Endothelial cell of umbilical vein (primary cell): ENCODE data around the gene ACVRL1. TPM values are rescaled to one million over a fixed set of nuclear protein-coding genes. Genes with fewer than 3 reads are reported as not detected.

Source experiments
- BruUV-seq: library from RNA; stranded (reverse); fragments of 400-500 nt; replicated peaks from 2 replicates; lab custom pipeline; 2021; lab: Mats Ljungman, UMichigan
- CTCF ChIA-PET: fragments of 300-600, 350-600 bp; sonication (Branson Sonifier 250); formaldehyde crosslinking; loops from one replicate; lab custom pipeline; 2021; ENCODE audit warnings: antibody characterized with exemption, inconsistent platforms; lab: Charles Lee
- POLR2A ChIA-PET: fragments of 300-600, 350-600 bp; sonication (Branson Sonifier 250); formaldehyde crosslinking; loops from one replicate; lab custom pipeline; 2021; ENCODE audit warnings: antibody characterized with exemption, inconsistent platforms; lab: Charles Lee
- DNase-seq: peaks from one replicate; pipeline ENCODE4 v3.0.0-alpha.2; 2011; ENCODE audit warnings: low read depth, low spot score
- FAIRE-seq: peaks from 2 replicates; lab custom pipeline; 2011; peaks lifted over from hg19 to GRCh38; lab: Jason Lieb, UNC
- H2AFZ ChIP-seq: 2 replicates; pipeline ENCODE4 v1.6.0; 2012; ENCODE audit warnings: low read depth, low read length, control low read depth, inconsistent platforms
- H3K27ac ChIP-seq: 2 replicates; pipeline ENCODE4 v1.5.1; 2011; ENCODE audit warnings: low read depth, mild to moderate bottlenecking, control low read depth, low read length, moderate library complexity; ENCODE audit not compliant: insufficient read depth
- H3K27me3 ChIP-seq, 2 experiments: 2 replicates each; pipeline versions ENCODE4 v1.6.0 to v1.6.1; 2011; ENCODE audit warnings: low read length in 2 of 2, mixed read lengths in 1 of 2; ENCODE audit not compliant: control insufficient read depth in 2 of 2, insufficient read depth in 2 of 2
- H3K36me3 ChIP-seq, 2 experiments: 2 replicates in 1 of 2; 3 replicates in 1 of 2; pipeline ENCODE4 v1.5.1; 2011; ENCODE audit warnings: low read length in 2 of 2, mild to moderate bottlenecking in 1 of 2, moderate library complexity in 1 of 2; ENCODE audit not compliant: control insufficient read depth in 2 of 2, insufficient read depth in 2 of 2; ENCODE audit errors: extremely low read depth in 1 of 2
- H3K4me1 ChIP-seq: 3 replicates; pipeline ENCODE4 v1.5.1; 2011; ENCODE audit warnings: mild to moderate bottlenecking, low read length; ENCODE audit not compliant: control insufficient read depth, insufficient read depth; ENCODE audit errors: extremely low read depth
- H3K4me2 ChIP-seq: 2 replicates; pipeline ENCODE4 v1.6.1; 2011; ENCODE audit warnings: low read length, control low read depth, mixed read lengths; ENCODE audit not compliant: insufficient read depth
- H3K4me3 ChIP-seq, 3 experiments: fragments of 200-600 bp in 1 of 3; sonication (generic), shearing (Covaris generic) in 1 of 3; replicated peaks in 1 of 3; 2 replicates each; pipeline ENCODE4 v1.5.1; 2011 to 2016; ENCODE audit warnings: control low read depth in 3 of 3, low read length in 3 of 3, mild to moderate bottlenecking in 2 of 3, inconsistent platforms in 1 of 3, low read depth in 1 of 3, moderate library complexity in 1 of 3; ENCODE audit not compliant: insufficient read depth in 1 of 3
- H3K79me2 ChIP-seq: 2 replicates; pipeline ENCODE4 v1.6.0; 2012; ENCODE audit warnings: low read length, inconsistent platforms; ENCODE audit not compliant: control insufficient read depth, insufficient read depth
- H3K9ac ChIP-seq: replicated peaks from 2 replicates; pipeline ENCODE3; 2011; ENCODE audit warnings: low read length, control low read depth; ENCODE audit not compliant: insufficient read depth; ENCODE audit errors: extremely low read depth
- H3K9me1 ChIP-seq: replicated peaks from 3 replicates; pipeline ENCODE4 v1.6.0; 2011; ENCODE audit warnings: mild to moderate bottlenecking, low read length; ENCODE audit not compliant: control insufficient read depth, insufficient read depth; ENCODE audit errors: extremely low read depth
- H3K9me3 ChIP-seq: replicated peaks from 2 replicates; pipeline ENCODE4 v1.5.1; 2012; ENCODE audit warnings: low read length, inconsistent platforms; ENCODE audit not compliant: control insufficient read depth, insufficient read depth
- H4K20me1 ChIP-seq: replicated peaks from 2 replicates; pipeline ENCODE3; 2011; ENCODE audit warnings: mild to moderate bottlenecking, low read length; ENCODE audit not compliant: control insufficient read depth, insufficient read depth; ENCODE audit errors: extremely low read depth
- EZH2 ChIP-seq: IDR thresholded peaks from 2 replicates; pipeline ENCODE4 v1.6.1; 2012; ENCODE audit warnings: borderline replicate concordance, low read depth, mild to moderate bottlenecking, moderate library complexity, low read length, inconsistent platforms; ENCODE audit not compliant: severe bottlenecking
- FOS ChIP-seq: IDR thresholded peaks from 2 replicates; pipeline ENCODE4 v1.6.1; 2011; ENCODE audit warnings: mild to moderate bottlenecking, low read length, moderate library complexity, borderline replicate concordance; ENCODE audit not compliant: insufficient read depth
- GATA2 ChIP-seq: IDR thresholded peaks from 2 replicates; pipeline ENCODE4 v1.7.0; 2011; ENCODE audit warnings: low read depth, mild to moderate bottlenecking, moderate library complexity, mixed read lengths, low read length; ENCODE audit not compliant: insufficient read length, insufficient read depth
- JUN ChIP-seq: IDR thresholded peaks from 2 replicates; pipeline ENCODE4 v1.6.1; 2011; ENCODE audit warnings: borderline replicate concordance, low read depth; ENCODE audit not compliant: insufficient read length, insufficient read depth
- MYC ChIP-seq: IDR thresholded peaks from one replicate; pipeline ENCODE4 v1.6.1; 2011; ENCODE audit warnings: mild to moderate bottlenecking, low read depth, low read length
- POLR2A ChIP-seq: IDR thresholded peaks from 2 replicates; pipeline ENCODE4 v1.6.1; 2012; ENCODE audit warnings: low read depth, mild to moderate bottlenecking, control low read depth, low read length
- POLR2AphosphoS5 ChIP-seq: IDR thresholded peaks from 2 replicates; pipeline ENCODE4 v1.6.1; 2012; ENCODE audit warnings: low read depth, mild to moderate bottlenecking, control low read depth, low read length, moderate library complexity; ENCODE audit not compliant: insufficient read depth
- dilution Hi-C: fragments of 300-500 bp; cut with MboI; formaldehyde crosslinking; loops from one replicate; pipeline ENCODE4 v1.15.0; 2019; ENCODE audit warnings: low sequenced_read_pairs; ENCODE audit not compliant: extremely low pct_ligation_motif_present
- intact Hi-C: fragments of 100-400 bp; cut with micrococcal nuclease; formaldehyde crosslinking; loops from one replicate; pipeline ENCODE4 v1.10.0; 2022
- polyA plus RNA-seq, 4 experiments: library from polyadenylated mRNA; depleted of rRNA in 3 of 4; stranded (reverse) in 3 of 4; unstranded in 1 of 4; fragments of >200 nt; gene quantifications; 2 replicates each; pipeline versions ENCODE4 v1.2.1 to v1.2.3, GENCODE V29; 2011 to 2012; ENCODE audit warnings: missing spikeins in 1 of 4
- total RNA-seq: library from RNA; stranded (reverse); gene quantifications from 2 replicates; pipeline ENCODE4 v1.2.3, GENCODE V29; 2021
- TF ChIP-seq, protein P1 (sequence below), 2 donors: IDR thresholded peaks; 1 replicate in 1 of 2; 2 replicates in 1 of 2; pipeline ENCODE4 v1.5.1; 2011; ENCODE audit warnings: low read length in 2 of 2, mild to moderate bottlenecking in 2 of 2, moderate library complexity in 2 of 2, control low read depth in 1 of 2, inconsistent platforms in 1 of 2, low read depth in 1 of 2; ENCODE audit not compliant: insufficient read depth in 1 of 2; ENCODE audit errors: extremely low read depth in 1 of 2
- TF ChIP-seq, protein P2 (sequence below): IDR thresholded peaks from 2 replicates; pipeline ENCODE4 v1.6.1; 2011; ENCODE audit not compliant: insufficient read depth, insufficient read length

ACVRL1 gene
- total and polyA plus RNA-seq, 2 donors (not counting 3 experiments of a cell fraction or from before 2014, with no cell fraction given), result 355 to 404 TPM

DNA sequence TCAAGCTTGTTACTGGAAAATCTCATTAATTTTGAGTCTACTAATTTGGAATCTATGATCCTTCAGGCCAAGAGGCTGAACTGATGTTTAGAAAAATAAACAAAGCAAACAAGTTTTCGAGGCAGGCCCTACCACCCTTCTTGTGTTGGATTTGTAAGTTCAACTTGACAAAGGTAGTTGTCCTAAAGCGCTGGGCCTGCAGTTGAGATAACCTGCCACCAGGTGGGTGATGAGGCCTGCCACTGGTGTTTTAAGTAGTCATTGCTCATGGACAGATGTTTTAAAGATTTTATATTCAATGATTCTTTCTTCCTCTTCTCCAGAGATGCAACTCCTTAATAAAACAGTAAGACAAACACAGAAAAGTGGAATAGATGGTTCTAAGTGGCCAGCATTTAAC, 19.4 kb downstream of the ACVRL1 start:
- no peaks in the 10 kb centered on the region for H3K79me2 ChIP-seq
- H3K27me3 ChIP-seq, result no peaks in the 10 kb centered on the region
- H3K9ac ChIP-seq, result peak overlapping the region; percentile 86
- peak; percentile 83 for FAIRE-seq
- no peaks in the 10 kb centered on the region for H4K20me1 ChIP-seq
- ChIA-PET POLR2A (interaction anchor here (1.0 to 1.8 kb wide), 3 partner anchors 8 to 41 kb away, joined by 3 to 5 read pairs (median 3); no protein-coding TSS in a partner anchor), CTCF (interaction anchor here (0.9 to 12.8 kb wide), 20 partner anchors 11 to 98 kb away, joined by 3 to 393 read pairs (median 6); partner anchors contain the start of gene ANKRD33)
- no peaks in the 10 kb centered on the region for H3K36me3 ChIP-seq
- no peaks in the 10 kb centered on the region for H3K9me3 ChIP-seq
- TF ChIP-seq, protein P1, sequence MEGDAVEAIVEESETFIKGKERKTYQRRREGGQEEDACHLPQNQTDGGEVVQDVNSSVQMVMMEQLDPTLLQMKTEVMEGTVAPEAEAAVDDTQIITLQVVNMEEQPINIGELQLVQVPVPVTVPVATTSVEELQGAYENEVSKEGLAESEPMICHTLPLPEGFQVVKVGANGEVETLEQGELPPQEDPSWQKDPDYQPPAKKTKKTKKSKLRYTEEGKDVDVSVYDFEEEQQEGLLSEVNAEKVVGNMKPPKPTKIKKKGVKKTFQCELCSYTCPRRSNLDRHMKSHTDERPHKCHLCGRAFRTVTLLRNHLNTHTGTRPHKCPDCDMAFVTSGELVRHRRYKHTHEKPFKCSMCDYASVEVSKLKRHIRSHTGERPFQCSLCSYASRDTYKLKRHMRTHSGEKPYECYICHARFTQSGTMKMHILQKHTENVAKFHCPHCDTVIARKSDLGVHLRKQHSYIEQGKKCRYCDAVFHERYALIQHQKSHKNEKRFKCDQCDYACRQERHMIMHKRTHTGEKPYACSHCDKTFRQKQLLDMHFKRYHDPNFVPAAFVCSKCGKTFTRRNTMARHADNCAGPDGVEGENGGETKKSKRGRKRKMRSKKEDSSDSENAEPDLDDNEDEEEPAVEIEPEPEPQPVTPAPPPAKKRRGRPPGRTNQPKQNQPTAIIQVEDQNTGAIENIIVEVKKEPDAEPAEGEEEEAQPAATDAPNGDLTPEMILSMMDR (IDR thresholded peaks at IDR 0.05; ENCODE audit: extremely low read depth in 1 of 2, insufficient read depth in 1 of 2, low read depth in 1 of 2, low read length in 2 of 2), result peak; percentile 60
- no peak for TF ChIP-seq EZH2
- H3K4me3 ChIP-seq, result no peak overlapping the region
- peak; percentile 88 for DNase-seq
- intact Hi-C loops (loop anchor here (1.0 kb wide), 5 partner anchors 14 to 97 kb away; partner anchors contain the start of gene ACVR1B), dilution Hi-C loops (no loop called here)
- H2AFZ ChIP-seq, result no peak overlapping the region
- BruUV-seq, result no TSS peak
- H3K27ac ChIP-seq, result peak overlapping the region; percentile 99
- H3K9me1 ChIP-seq, result no peaks in the 10 kb centered on the region
- peak overlapping the region; percentile 53 for H3K4me2 ChIP-seq
- H3K4me1 ChIP-seq, result peaks cover 54% of the 10 kb centered on the region

DNA sequence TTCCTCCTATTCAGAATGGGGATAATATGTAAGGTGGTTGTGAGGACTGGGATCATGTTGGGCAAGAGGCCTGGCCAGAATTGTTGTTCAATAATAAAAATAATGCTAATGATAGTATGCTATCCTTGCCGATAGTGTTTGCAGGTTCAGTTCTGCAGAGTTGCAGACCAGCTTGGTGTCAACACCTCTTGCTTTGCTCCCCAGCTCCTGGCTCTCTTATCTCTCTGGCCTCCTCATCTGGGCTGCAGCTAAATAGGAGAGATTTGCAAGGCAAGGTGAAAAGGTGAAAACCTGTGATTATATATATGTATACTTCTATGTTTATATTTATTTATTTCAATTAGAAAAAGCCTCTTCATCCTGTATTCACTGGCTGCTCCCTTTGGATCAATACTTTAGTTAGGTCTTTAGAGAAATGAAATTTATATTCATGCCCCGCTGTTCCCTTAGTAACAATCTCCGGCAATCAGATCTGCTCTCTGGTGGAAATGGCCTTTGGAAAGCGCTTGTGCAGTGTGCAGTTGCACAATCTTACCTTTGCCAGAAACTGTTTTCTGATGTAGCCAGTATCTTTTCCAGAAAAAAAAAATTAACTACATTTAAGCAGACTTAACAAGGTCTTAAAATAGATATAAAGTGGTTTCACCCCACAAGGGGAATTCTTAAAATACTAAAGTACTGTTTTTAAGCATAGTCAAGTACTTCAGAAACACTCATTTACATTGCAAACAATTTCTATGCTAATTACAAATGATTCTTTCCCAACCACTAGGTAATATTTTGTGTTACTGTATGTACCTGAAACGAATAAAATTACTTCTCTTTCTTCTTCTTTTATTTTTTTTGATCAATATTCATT, 25.1 kb downstream of the ACVRL1 start:
- H3K9ac ChIP-seq, result no peak overlapping the region
- FAIRE-seq (no peak), DNase-seq (no peak)
- dilution Hi-C loops, result no loop called here
- no peaks in the 10 kb centered on the region for H3K36me3 ChIP-seq
- BruUV-seq, result no TSS peak
- intact Hi-C loops, result no loop called here
- TF ChIP-seq EZH2 (no peak), JUN (no peak), MYC (no peak), FOS (no peak), POLR2AphosphoS5 (no peak), POLR2A (no peak), GATA2 (no peak)
- TF ChIP-seq, protein P2, sequence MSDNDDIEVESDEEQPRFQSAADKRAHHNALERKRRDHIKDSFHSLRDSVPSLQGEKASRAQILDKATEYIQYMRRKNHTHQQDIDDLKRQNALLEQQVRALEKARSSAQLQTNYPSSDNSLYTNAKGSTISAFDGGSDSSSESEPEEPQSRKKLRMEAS, result no peak
- TF ChIP-seq, protein P1 (IDR thresholded peaks at IDR 0.05; ENCODE audit: extremely low read depth in 1 of 2, insufficient read depth in 1 of 2, low read depth in 1 of 2, low read length in 2 of 2), result no peak
- no peaks in the 10 kb centered on the region for H4K20me1 ChIP-seq
- no peak overlapping the region for H3K27ac ChIP-seq
- no peaks in the 10 kb centered on the region for H3K9me1 ChIP-seq
- H3K4me3 ChIP-seq, result no peak overlapping the region
- no peaks in the 10 kb centered on the region for H3K4me1 ChIP-seq
- H2AFZ ChIP-seq, result no peak overlapping the region
- no peaks in the 10 kb centered on the region for H3K9me3 ChIP-seq
- POLR2A ChIA-PET, result no interaction called here
- no peaks in the 10 kb centered on the region for H3K27me3 ChIP-seq
- H3K79me2 ChIP-seq, result no peaks in the 10 kb centered on the region
- CTCF ChIA-PET, result interaction anchor here (1.7 kb wide), 1 partner anchor 42 kb away, joined by 4 read pairs; no protein-coding TSS in a partner anchor
- H3K4me2 ChIP-seq, result no peak overlapping the region
